GM18909 (cell line): ENCODE data around the gene THEMIS.

Experiments used
- ATAC-seq: cut with Tn5 transposase; IDR thresholded peaks from one replicate; pipeline ENCODE4 v1.9.1; 2021; ENCODE audit warnings: mild to moderate bottlenecking; ENCODE audit not compliant: unreplicated experiment, poor library complexity

The THEMIS gene

DNA sequence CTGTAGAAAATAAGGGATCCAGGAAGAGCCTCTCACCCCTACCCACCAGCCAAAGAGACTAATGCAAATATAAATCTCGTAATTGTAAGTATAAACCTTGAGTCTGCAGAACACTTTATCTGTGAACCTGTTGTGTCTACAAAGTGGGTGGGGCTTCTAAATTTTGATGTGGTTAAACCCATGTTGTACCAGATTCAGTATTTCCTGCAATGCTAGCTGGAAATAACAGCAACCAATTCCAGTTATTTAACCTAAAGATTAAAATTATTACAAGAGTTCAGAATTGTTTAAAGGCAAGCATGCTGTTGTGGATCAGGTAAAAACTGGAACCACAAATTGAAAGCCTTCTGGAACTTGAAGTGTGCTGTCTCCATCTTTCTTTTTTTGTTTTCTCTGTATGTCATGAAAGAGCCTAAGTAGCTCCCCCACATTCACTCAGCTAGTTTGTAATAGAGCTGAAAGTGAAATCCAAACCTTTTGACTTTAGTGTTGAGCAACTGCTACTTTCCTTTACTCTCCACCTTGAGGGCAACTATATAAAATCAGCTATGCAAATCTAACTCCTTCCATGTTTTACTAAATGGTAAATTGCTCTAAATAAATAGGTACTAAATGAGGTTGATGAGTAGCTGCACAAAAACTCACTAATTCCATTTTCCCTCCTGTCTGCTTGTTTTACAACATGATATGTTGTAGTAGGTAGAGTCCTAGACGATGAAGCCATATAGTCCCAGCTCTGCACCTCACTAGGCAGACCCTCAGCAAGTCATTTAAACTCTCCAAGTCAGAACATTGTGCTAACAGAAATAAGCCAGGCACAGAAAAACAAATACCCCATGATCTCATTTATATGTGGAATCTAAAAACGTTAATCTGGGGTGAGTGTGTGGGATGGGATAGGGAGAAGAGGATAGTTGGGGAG lies 17.9 kb upstream of the THEMIS start:
- ATAC-seq = peak; percentile 63

DNA sequence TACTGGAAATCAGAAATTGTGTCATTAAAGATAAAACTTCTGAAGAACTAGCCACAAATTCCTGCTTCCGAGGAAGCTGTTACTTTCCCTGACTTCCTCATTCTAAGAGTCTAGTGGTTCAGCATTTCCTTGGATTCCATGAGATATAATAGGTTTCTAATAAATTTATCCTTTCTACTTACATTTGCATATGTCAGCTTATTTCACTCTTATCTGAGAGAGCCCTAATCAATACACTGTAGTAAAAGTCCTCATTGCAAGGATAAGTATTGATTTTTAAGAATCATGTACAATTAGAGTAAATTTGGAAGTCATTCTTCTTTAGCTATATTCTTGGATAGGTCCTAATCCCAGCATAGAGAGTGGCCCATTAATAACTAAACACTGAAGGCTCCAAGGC lies 16.9 kb upstream of the THEMIS start:
- no peak for ATAC-seq

DNA sequence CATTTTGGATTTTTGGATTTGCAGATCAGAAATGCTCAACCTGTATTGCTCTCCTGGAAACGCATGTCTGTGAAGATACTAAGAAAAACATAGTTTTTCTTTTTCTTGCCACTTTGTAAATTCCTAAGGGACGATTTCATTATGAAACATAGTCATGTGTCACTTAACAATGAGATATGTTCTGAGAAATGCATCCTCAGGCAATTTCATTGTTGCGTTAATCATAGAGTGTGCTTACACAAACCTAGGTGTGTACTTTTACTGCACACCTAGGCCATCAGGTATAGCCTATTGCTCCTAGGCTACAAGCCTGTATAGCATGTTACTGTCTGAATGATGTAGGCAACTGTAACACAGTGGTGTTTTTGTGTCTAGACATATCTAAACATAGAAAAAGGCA lies 13.4 kb upstream of the THEMIS start:
- ATAC-seq = no peak

DNA sequence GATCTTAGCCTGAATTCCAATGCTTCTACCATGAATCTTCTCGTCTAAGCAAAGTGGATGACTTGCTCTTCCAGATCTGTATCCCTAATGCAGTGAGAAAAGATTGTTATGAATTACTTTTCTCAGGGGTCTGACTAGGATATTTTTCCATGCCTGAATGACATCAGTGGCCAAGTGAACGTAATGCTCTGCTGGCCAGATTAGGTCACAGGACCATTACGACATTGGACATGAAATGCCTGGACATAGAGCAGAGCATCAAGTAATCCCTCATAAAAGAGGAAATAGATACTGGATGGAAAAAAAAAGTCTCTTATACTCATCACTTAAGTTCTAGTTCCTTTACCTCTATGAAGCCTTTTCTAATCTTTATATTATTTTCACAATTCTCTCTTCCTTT lies 12.1 kb upstream of the THEMIS start:
- ATAC-seq = no peak

DNA sequence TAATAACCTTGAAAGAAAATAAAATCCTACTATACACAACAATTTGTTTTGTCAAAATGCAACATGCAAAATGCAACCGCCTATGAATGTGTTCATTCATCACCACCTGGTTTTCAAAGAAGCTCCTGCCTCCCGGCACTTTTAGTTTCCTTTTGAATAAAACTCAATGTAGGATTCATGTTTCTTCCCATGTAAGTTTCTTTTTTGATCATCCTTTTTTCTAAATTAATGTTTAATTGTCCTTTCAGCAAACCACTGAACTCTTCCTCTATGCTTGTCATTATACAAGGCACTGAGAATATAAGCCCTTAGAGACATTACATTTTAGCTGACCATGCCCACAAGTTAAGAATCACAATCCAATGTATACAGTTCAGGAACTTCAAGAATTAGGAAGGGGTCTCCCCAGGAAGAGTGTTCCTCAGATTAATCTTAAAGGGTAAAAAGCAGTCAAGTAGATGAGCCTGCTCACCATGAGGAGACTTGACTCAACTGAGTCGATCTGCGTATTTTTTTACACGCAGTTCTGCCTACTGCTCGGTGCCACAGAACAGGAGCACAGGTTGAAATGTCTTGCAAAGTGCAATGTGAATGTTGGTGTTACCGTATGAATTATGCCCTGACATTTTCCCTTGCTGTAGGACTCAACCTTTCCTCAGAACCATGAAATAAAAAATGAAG lies 7.2 kb upstream of the THEMIS start:
- ATAC-seq = peak; percentile 90

DNA sequence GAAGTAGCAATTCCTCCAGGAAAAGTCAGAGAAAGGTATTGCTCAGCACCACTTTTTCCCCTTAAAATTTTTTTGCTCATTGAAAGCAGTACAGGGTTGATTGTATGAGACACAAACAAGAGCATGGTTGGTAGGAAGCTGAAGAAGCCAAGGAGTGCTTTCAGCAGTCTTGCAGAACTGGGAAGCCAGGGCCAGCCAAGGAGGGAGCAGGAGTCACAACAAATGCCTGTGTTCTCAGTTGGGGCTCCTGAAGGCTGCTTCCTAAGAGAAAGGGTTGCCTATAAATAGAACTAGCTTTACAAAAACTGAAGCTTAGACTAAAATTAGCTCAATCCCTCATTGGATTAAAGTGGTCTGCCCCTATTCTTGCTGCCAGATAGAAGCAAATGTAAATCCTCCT lies 3.3 kb upstream of the THEMIS start:
- no peak for ATAC-seq

DNA sequence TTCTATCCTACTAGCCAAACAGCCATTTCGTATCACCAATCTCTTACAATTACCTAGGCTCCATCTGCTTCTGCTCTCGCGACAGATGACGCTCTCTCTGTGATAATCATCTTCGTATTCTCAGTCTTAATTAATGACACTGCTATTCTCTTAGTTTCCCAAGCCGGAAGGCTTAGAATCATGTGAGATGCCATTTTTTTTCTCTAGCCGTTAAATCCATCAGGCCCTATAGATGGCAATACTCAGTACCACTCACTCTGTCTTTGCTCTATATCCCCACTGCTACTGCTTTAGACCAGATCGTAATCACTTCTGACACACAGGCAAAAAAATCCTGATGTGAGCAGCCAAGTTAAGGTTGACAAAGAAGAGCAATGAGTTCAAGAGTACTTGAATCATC lies 2.1 kb upstream of the THEMIS start:
- no peak for ATAC-seq

DNA sequence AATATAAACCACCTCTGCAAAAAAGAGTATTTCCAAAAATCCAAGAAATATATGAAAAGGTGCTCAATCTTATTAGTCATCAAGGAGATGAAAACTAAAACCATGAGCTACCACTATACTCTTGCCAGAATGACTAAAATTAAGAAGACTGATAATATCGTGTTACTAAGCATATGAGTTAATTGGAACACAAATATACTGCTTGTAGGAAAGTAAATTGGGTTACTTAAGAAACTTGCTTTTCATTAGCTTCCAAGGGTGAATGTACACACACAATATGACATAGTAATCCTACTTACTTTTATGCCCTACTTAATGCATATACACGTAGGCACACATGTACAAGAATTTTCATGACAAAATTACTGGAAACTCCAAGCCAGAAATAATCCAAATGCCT lies 3.4 kb downstream of the THEMIS start:
- ATAC-seq = no peak

DNA sequence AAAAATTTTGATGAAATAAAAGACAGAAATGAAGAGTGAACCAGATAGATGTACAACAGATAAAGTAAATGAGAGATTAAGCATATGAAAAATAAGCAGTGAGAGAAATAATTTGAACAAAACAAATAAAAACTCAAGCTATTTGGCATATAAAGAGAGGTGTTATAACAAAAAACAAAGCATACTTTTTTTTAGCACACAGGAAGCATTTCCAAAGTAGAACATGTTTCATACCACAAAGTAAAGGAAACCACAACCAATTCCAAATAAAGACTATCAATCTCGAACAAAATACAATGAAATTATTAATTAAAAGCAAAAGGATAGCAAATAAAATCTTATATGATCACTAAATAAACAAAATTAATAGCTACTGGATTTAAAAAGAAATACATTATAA lies 6.8 kb downstream of the THEMIS start:
- ATAC-seq = no peak

DNA sequence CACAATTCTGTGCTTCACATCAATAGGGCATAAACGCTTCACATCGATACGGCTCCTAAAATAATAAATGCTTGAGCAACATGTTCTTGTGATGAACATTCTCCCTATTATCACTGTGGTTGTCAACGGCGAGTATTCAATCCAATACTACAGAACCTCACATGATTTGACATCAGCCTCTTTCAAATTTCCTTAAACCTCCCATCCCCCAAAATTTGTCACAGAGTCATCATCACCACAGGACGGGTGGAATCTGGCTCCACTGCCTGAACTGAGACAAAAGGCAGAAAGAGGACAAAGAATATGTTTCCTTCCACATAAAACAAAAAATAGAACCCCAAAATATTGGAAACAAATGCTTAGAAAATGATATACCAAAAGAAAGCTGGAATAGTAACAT lies 7.3 kb downstream of the THEMIS start:
- ATAC-seq = no peak

DNA sequence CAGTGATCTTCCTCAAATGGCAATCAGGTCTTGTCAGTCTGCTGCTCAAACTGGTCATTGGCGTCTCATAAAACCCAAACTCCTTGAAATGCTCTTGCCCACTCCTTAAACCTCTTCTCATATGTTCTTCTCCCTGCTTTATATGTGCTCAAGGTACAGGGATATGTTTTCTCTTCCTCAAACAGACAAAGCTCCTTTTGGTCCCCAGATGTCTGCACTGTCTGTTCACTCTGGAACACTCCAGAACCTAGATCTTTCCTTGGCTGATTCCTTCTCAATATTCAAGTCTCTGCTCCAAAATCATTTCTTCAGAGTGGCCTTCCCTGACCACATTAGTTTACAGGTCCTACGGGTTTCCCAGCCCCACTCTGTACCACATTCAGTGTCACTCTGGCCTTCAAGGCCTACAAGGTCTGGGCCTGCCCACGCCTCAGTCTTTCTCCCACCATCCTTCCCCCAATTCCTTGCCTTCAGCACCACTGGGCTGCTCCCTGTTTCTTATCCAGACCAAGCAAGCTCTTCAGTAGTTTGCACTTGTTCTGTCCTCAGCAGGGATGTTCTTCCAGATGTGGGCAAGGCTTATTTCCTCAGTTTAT lies 9.0 kb downstream of the THEMIS start:
- no peak for ATAC-seq

DNA sequence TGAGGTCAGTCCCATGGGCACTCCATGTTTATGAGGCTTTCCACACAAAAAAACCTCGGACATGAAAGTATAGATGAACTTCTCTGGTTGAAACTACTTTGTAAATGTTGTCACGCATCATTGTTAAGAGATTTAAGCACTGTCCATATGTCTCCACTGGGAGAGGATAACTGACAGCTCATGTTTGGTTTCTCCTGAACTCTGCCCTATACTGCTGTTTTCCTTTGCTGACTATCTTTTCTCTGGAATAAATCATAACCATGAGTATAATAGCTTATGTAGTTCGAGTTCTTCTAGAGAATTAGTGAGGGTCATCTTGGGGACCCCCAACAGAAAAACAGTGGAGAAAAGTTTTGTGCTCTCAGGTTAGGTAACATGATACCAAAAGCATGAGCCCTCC lies 14.3 kb downstream of the THEMIS start:
- ATAC-seq = no peak

DNA sequence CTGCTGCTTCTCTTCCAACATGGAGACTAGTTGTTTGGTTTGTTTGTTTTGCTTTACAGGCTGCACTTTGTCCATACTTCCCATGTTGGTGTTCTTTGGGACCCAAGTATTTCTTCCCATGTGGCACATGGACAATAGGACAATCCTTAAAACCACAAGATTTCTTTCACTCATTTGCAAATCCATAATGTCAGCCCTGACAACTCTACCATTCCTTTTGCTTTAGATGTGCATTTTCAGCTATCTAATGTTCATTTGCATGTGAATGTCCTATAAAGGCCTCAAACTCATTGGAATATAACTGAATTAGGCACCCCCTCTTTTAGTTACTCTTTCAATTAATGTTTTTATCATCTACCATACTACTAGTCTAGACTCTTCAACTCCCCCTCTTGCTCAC lies 16.7 kb downstream of the THEMIS start:
- no peak for ATAC-seq

DNA sequence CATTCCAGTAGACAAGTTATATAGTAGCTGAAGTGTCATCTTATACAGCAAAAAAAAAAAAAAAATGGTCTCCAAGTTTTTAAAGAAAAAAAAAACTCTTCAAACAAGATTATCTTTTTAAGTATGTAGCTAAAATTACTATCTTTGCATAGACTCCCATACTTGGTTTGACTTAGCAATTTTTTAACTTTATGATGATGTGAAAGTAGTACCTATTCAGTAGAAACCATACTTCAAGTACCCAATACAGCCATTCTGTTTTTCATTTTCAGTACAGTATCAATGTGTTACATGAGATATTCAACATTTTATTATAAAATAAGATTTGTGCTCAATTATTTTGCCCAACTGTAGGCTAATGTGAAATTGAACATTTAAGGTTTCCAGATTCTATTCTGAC lies 18.9 kb downstream of the THEMIS start:
- peak; percentile 49 for ATAC-seq

DNA sequence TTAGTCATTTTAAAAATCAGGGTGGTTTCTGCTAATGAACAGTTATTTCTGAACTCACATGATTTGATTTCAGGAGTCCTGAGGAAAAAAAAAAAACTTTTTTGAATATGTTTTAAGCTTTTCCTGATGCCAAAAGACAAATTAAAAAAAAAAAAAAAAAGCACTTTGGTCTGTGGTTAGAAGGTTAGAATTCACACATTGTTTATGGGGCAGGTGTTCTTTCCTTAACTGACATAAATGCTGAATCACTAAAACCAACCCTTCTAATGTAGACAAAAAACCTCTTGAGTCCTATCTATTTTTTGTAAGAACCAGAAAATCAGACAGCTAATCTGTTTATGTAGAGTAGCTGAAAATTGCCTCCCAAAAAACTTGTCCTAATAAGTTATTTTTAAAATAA lies 20.4 kb downstream of the THEMIS start:
- no peak for ATAC-seq

DNA sequence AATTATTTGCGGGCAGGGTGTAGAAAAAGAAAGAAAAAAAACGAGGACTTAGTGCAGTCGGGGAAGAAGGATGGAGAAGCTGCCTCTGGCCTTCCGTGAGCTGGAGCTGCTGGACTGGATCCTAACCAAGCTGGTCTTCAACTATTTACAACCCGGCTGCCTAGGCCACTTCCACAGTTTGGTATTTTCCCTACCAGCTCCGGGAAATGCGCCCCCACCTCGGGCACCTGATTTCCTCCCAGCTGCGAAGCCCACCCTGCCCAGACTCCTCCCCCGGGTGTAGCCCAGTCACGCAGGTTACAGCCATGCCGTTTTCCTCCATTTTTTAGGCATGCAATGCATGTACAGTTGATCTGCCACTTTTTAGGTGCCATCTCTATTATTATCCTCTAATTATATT lies 21.2 kb downstream of the THEMIS start:
- ATAC-seq = no peak

DNA sequence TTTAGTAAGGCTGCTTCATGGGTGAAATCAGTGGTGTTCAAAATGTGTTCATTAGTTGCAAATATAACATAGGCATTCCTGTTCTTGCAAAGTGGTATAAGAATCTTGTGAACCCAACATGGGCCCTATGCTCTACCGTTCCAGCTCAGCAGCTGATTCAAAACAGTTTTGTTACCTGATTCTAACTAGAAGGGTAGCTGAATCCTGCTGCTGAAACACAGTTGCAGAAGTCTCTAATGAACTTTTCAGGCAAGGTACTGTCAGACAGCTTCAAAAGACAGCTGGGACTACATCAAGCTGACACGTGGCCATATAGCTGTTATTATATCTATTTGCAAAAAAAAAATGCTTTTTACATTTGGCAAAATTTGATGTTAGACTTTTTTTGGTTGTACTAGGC lies 22.7 kb downstream of the THEMIS start:
- no peak for ATAC-seq

DNA sequence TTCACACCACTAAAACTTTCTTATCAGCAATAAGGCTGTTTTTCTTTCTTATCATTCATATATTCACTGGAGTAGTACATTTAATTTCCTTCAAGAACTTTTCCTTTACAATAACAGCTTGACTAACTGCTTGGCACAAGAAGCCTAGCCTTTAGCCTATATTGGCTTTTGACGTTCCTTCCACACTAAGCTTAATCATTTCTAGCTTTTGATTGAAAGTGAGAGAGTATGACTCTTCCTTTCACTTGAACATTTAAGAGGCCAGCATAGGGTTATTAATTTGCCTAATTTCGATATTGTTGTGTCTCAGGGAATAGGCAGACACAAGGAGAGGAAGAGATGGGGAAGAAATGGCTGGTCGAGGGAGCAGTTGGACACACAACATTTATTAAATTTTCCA lies 23.6 kb downstream of the THEMIS start:
- ATAC-seq = peak; percentile 62

DNA sequence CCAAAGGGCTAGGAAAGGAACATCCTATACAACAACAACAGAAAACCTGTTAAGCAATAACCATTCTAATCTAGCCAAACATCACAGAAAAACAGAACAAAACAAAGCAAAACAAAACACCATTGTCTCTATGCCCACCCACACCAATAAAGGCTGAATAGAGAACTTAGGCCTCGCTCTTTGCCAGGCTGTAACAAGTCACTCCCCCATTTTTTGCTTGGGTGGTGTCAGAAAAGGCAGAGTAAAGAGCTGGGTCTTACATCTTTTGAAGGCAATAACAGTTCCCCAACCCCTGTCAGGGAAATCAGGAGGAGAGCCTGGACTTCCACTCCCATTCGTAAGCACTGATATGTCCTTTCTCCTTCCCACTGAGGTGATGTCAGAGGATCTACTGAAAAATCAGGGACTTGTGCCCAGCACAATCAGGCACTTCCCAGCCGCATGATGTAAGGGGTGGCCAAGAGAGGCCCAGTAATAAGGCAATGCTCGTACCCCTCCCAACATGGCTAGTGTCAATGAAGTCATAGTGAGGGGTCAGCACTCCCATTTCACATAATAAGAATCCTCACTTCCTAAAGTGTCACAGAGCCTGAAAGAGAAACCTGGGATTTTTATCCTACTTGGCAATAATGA lies 31.0 kb downstream of the THEMIS start:
- no peak for ATAC-seq

DNA sequence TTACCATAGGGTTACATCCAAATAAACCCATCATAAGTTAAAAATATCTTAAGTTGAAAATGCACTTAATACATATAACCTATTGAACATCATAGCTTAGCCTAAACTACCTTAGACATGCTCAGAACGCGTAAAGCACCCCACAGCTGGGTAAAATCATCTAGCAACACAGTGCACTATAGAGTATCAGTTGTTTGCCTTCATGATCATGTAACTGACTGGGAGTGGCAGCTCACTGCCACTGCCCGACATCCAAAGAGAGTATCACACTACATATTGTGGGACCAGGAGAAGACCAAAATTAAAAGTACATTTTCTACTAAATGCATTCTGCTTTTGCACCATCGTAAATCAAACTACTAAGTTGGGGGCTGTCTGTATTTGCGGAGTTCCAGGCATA lies 31.7 kb downstream of the THEMIS start:
- ATAC-seq = no peak

DNA sequence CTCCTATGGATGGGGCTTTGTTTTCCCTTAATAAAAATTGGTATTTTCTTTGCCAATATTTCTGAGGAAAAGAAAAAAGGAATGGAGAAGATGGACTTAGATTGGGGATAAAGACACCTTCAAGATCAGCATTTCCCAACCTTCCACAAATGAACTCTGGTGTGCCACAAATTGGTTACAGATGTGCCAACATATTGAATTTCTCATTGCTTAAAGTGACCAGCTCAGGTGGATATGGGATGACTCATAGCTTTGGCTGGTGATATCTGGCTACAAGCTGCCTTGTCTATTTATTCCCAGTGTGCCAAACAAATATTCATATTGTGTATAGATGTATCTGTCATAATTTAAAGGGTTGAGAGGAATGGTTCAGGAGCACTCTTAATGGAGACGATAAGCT lies 32.5 kb downstream of the THEMIS start:
- no peak for ATAC-seq
